ENCODE data around the gene MPRIP.
"Not testable (repeated sequence)": the region's sequence is repeated elsewhere in the genome, so short reads cannot be mapped to it uniquely, and the experiment has no call there.

The MPRIP gene

GRCh38 chr17:17151541-17151940, 109.3 kb downstream of the MPRIP start:
- DNase-seq (ENCODE audit: insufficient read length, low spot score) (peak; percentile 69), FAIRE-seq (no peak)
- no peak for TF ChIP-seq POLR2A (IDR thresholded peaks at IDR 0.05; ENCODE audit: low read depth, low read length)

- no peak for TF ChIP-seq POLR2A (IDR thresholded peaks at IDR 0.05; ENCODE audit: low read depth, low read length)
- FAIRE-seq (peak; percentile 41), DNase-seq (ENCODE audit: insufficient read length, low spot score) (peak; percentile 94)
Measured at GRCh38 chr17:17151962-17152361, 109.7 kb downstream of the MPRIP start.

- DNase-seq (ENCODE audit: insufficient read length, low spot score) (peak; percentile 49), FAIRE-seq (no peak)
- no peak for TF ChIP-seq POLR2A (IDR thresholded peaks at IDR 0.05; ENCODE audit: low read depth, low read length)
Measured at GRCh38 chr17:17152385-17152784, 110.1 kb downstream of the MPRIP start.

- FAIRE-seq, result no peak
Measured at GRCh38 chr17:17153071-17153470, 110.8 kb downstream of the MPRIP start.

GRCh38 chr17:17153709-17154108, 111.5 kb downstream of the MPRIP start:
- FAIRE-seq (no peak), DNase-seq (ENCODE audit: insufficient read length, low spot score) (no peak)
- TF ChIP-seq POLR2A (IDR thresholded peaks at IDR 0.05; ENCODE audit: low read depth, low read length), result no peak

More at GRCh38 chr17:17153071-17153470, 110.8 kb downstream of the MPRIP start:
- DNase-seq (ENCODE audit: insufficient read length, low spot score), result no peak
- no peak for TF ChIP-seq POLR2A (IDR thresholded peaks at IDR 0.05; ENCODE audit: low read depth, low read length)

GRCh38 chr17:17154556-17154955, 112.3 kb downstream of the MPRIP start:
- FAIRE-seq (no peak), DNase-seq (ENCODE audit: insufficient read length, low spot score) (no peak)
- no peak for TF ChIP-seq POLR2A (IDR thresholded peaks at IDR 0.05; ENCODE audit: low read depth, low read length)

GRCh38 chr17:17154981-17155380, 112.7 kb downstream of the MPRIP start:
- no peak for TF ChIP-seq POLR2A (IDR thresholded peaks at IDR 0.05; ENCODE audit: low read depth, low read length)
- FAIRE-seq, result no peak
- DNase-seq (ENCODE audit: insufficient read length, low spot score), result no peak

- TF ChIP-seq POLR2A (IDR thresholded peaks at IDR 0.05; ENCODE audit: low read depth, low read length), result no peak
- FAIRE-seq, result no peak
Measured at GRCh38 chr17:17155568-17155967, 113.3 kb downstream of the MPRIP start.

GRCh38 chr17:17156107-17156506, 113.8 kb downstream of the MPRIP start:
- TF ChIP-seq POLR2A (IDR thresholded peaks at IDR 0.05; ENCODE audit: low read depth, low read length), result no peak
- FAIRE-seq, result no peak
- no peak for DNase-seq (ENCODE audit: insufficient read length, low spot score)

More at GRCh38 chr17:17155568-17155967, 113.3 kb downstream of the MPRIP start:
- no peak for DNase-seq (ENCODE audit: insufficient read length, low spot score)

GRCh38 chr17:17156511-17156910, 114.3 kb downstream of the MPRIP start:
- DNase-seq (ENCODE audit: insufficient read length, low spot score) (no peak), FAIRE-seq (no peak)
- no peak for TF ChIP-seq POLR2A (IDR thresholded peaks at IDR 0.05; ENCODE audit: low read depth, low read length)

GRCh38 chr17:17157041-17157440, 114.8 kb downstream of the MPRIP start:
- no peak for FAIRE-seq
- TF ChIP-seq POLR2A (IDR thresholded peaks at IDR 0.05; ENCODE audit: low read depth, low read length), result no peak
- no peak for DNase-seq (ENCODE audit: insufficient read length, low spot score)

- FAIRE-seq; DNase-seq (ENCODE audit: insufficient read length, low spot score): not testable (repeated sequence)
Measured at GRCh38 chr17:17158506-17158905, 116.2 kb downstream of the MPRIP start.

GRCh38 chr17:17159571-17159970, 117.3 kb downstream of the MPRIP start:
- FAIRE-seq, result no peak
- TF ChIP-seq POLR2A (IDR thresholded peaks at IDR 0.05; ENCODE audit: low read depth, low read length), result no peak
- no peak for DNase-seq (ENCODE audit: insufficient read length, low spot score)

GRCh38 chr17:17161121-17161520, 118.9 kb downstream of the MPRIP start:
- DNase-seq (ENCODE audit: insufficient read length, low spot score) (no peak), FAIRE-seq (no peak)
- TF ChIP-seq POLR2A (IDR thresholded peaks at IDR 0.05; ENCODE audit: low read depth, low read length), result no peak

- DNase-seq (ENCODE audit: insufficient read length, low spot score), result no peak
- FAIRE-seq, result no peak
- no peak for TF ChIP-seq POLR2A (IDR thresholded peaks at IDR 0.05; ENCODE audit: low read depth, low read length)
Measured at GRCh38 chr17:17161759-17162158, 119.5 kb downstream of the MPRIP start.

GRCh38 chr17:17164156-17164555, 121.9 kb downstream of the MPRIP start:
- no peak for FAIRE-seq
- no peak for DNase-seq (ENCODE audit: insufficient read length, low spot score)
- TF ChIP-seq POLR2A (IDR thresholded peaks at IDR 0.05; ENCODE audit: low read depth, low read length), result no peak

Data from H54 (cell line).